Astrocyte of the cerebellum (primary cell): ENCODE measurements around the gene HOXA2.

Experiments
- DNase-seq: peaks from one replicate; pipeline ENCODE4 v3.0.0-alpha.2; 2011; ENCODE audit warnings: low read depth
- H3K4me3 ChIP-seq: 2 replicates; pipeline ENCODE4 v1.5.1; 2011; ENCODE audit warnings: mild to moderate bottlenecking, low read depth, low read length, moderate library complexity
- in situ Hi-C: cut with HindIII; loops from 2 replicates; pipeline ENCODE4 v1.10.0; 2017; ENCODE audit warnings: low sequenced_read_pairs
- TF ChIP-seq, protein P1 (sequence below): IDR thresholded peaks from 2 replicates; pipeline ENCODE4 v1.5.1; 2012; ENCODE audit warnings: low read length, low read depth, moderate library complexity, mild to moderate bottlenecking; ENCODE audit errors: missing control alignments

Gene HOXA2

DNA sequence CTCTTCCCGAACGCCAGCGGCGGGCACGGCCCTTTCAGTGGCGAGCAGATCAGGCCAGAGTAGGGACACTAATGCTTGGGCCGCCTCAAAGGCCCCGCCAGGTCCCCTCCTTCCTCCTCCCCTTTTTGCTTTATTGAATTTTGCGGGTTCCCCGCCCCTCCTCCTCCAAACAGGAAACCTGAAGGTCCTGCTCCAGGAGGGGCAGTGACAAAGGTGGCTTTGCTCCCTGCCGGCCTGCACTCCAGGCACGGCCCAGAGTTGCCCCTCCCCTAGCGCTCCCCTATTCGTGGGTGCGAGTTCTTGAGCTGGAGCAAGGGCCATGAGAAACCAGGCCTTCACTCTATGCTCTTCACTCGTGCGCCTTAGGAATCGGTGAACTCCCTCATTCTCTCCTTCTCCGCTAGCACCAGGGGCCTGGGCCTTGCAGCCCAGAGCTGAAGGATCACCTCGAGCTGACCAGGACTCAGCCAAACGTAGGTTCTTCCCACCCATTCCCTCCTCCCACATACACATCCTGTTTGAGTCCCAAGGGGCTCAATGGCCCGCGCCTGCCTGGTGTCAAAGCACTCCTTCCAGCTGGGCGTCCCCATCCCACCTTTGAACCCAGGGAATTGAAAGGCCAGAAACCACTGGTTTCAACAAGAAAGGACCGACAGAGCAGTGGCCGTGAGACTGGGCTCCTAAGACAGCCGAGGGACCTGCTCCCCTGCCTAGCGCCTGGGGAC, 45.7 kb upstream of the HOXA2 start:
- no peak overlapping the region for H3K4me3 ChIP-seq
- in situ Hi-C loops = no loop called here
- DNase-seq = no peak
- TF ChIP-seq, protein P1, sequence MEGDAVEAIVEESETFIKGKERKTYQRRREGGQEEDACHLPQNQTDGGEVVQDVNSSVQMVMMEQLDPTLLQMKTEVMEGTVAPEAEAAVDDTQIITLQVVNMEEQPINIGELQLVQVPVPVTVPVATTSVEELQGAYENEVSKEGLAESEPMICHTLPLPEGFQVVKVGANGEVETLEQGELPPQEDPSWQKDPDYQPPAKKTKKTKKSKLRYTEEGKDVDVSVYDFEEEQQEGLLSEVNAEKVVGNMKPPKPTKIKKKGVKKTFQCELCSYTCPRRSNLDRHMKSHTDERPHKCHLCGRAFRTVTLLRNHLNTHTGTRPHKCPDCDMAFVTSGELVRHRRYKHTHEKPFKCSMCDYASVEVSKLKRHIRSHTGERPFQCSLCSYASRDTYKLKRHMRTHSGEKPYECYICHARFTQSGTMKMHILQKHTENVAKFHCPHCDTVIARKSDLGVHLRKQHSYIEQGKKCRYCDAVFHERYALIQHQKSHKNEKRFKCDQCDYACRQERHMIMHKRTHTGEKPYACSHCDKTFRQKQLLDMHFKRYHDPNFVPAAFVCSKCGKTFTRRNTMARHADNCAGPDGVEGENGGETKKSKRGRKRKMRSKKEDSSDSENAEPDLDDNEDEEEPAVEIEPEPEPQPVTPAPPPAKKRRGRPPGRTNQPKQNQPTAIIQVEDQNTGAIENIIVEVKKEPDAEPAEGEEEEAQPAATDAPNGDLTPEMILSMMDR = no peak

GRCh38 chr7:27147199-27148030, 44.9 kb upstream of the HOXA2 start, which contains the start of gene HOXA6:
HOXA6 (minus strand) TSS chr7:27147774; CDS start chr7:27147749, 25 bp downstream.
- in situ Hi-C loops = no loop called here
- DNase-seq = no peak
- H3K4me3 ChIP-seq = no peak within 1 kb of the TSS
- TF ChIP-seq, protein P1 = no peak

DNA sequence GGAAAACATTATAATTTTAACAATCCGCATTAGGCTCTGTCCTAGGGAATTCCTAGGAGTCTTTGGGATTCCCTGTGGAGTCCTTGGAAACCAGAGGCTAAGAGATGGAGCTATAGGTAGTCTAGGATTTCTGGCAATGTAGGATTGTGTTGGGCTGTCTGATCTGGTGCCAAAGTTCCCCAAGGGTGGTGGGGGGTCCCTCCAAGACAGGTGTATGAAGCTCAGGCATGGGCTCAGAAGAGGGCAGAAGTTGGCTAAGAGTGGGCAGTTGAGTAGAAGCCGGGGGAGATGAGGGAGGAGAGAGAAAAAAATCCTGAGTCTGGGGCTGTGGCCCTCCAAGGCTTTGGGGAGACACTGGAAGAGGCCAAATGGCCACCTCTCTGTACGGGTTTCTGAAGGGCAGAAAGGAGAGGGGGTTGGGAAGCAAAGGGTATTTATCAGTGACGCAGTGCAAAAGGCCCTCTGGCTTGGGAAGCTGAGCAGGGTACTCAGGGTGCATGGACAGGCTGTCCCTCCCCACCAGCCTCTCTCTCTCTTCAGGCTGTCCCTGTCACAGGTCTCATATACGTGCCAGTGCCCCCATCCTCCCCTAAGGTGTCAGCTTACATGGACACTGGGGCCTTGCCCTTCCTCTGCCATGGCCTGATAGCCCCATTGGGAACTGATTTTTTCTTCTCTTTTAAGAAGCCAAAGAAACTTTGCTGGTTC, 44.2 kb upstream of the HOXA2 start:
- no peak overlapping the region for H3K4me3 ChIP-seq
- DNase-seq = no peak
- in situ Hi-C loops = no loop called here
- TF ChIP-seq, protein P1 = no peak

- TF ChIP-seq, protein P1 = no peak
Observed at GRCh38 chr7:27145914-27146412, 43.5 kb upstream of the HOXA2 start.

DNA sequence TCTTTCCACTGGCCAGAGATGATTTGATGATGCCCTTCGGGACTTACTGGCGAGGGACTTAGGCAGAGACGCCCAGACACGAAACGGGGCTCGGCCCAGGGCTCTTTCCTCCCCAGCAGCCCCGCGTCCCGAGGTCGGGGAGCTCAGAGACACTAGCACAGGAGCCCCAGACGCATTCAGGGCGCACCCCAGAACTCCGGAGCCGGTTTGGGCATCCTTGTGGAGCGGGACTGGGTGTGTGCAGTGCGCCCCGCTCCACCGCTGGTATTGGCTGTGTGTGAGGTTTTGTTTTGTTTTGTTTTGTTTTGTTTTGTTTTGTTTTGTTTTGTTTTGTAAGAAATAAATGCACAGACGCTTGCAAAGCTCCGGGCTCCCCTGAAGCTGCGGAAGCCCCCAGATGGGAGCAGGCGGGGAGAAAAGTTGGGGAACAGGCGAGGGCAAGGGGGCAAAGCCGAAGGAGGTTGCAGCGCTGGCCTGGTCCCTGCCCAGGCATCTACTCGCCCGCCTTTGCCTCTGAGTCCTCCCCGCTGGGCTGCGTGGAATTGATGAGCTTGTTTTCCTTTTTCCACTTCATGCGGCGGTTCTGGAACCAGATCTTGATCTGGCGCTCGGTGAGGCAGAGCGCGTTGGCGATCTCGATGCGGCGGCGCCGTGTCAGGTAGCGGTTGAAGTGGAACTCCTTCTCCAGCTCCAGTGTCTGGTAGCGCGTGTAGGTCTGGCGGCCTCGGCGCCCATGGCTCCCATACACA, 42.9 kb upstream of the HOXA2 start:
- no peak overlapping the region for H3K4me3 ChIP-seq
- TF ChIP-seq, protein P1 = no peak
- DNase-seq = no peak
- in situ Hi-C loops = no loop called here

More at GRCh38 chr7:27145914-27146412, 43.5 kb upstream of the HOXA2 start:
- H3K4me3 ChIP-seq = no peak overlapping the region
- in situ Hi-C loops = no loop called here
- no peak for DNase-seq
